CD8-positive, alpha-beta memory T cell (primary cell): Measurements from ENCODE around the gene HAVCR1. TPM values are rescaled to one million over a fixed set of nuclear protein-coding genes. Genes with fewer than 3 reads are reported as not detected.
"Not testable (repeated sequence)": the region's sequence is repeated elsewhere in the genome, so short reads cannot be mapped to it uniquely, and the experiment has no call there.

Source experiments
- CTCF ChIA-PET: fragments of 350-600 bp; sonication (Branson Sonifier 250); formaldehyde crosslinking; loops from one replicate; lab custom pipeline; 2021; ENCODE audit warnings: antibody characterized with exemption; lab: Charles Lee
- POLR2A ChIA-PET: fragments of 350-600 bp; sonication (Branson Sonifier 250); formaldehyde crosslinking; loops from one replicate; lab custom pipeline; 2021; ENCODE audit warnings: antibody characterized with exemption; lab: Charles Lee
- DNase-seq, 5 donors: peaks; one replicate each; pipeline versions ENCODE4 v3.0.0 to v3.0.0-alpha.2; 2020 to 2022; ENCODE audit warnings: mixed read lengths in 1 of 5
- H3K27ac ChIP-seq: one replicate; pipeline ENCODE4 v1.7.0; 2013; ENCODE audit warnings: low read depth, mild to moderate bottlenecking, low read length, moderate library complexity
- H3K27me3 ChIP-seq: 2 replicates; pipeline ENCODE4 v1.7.0; 2013; ENCODE audit warnings: low read length, mild to moderate bottlenecking; ENCODE audit not compliant: insufficient read depth, poor library complexity, severe bottlenecking
- H3K36me3 ChIP-seq: 2 replicates; pipeline ENCODE4 v1.7.0; 2013; ENCODE audit warnings: mild to moderate bottlenecking, low read length, moderate library complexity; ENCODE audit not compliant: insufficient read depth
- H3K4me1 ChIP-seq: 2 replicates; pipeline ENCODE4 v1.7.0; 2013; ENCODE audit warnings: mild to moderate bottlenecking, low read length, moderate library complexity; ENCODE audit not compliant: insufficient read depth
- H3K4me3 ChIP-seq: 2 replicates; pipeline ENCODE4 v1.7.0; 2013; ENCODE audit warnings: mild to moderate bottlenecking, low read length
- H3K9me3 ChIP-seq: 2 replicates; pipeline ENCODE4 v1.7.0; 2013; ENCODE audit warnings: mild to moderate bottlenecking, low read length
- H3K27ac Mint-ChIP-seq, 8 donors: one replicate each; pipeline ENCODE4 v1.8.0; 2020 to 2021; ENCODE audit warnings: mixed read lengths in 8 of 8, mild to moderate bottlenecking in 6 of 8, inconsistent platforms in 3 of 8, moderate library complexity in 3 of 8
- H3K27me3 Mint-ChIP-seq, 2 donors: one replicate each; pipeline ENCODE4 v1.8.0; 2020 to 2021; ENCODE audit warnings: mixed read lengths in 2 of 2, mild to moderate bottlenecking in 1 of 2, moderate library complexity in 1 of 2
- H3K36me3 Mint-ChIP-seq, 3 donors: one replicate each; pipeline ENCODE4 v1.8.0; 2020 to 2021; ENCODE audit warnings: mixed read lengths in 3 of 3, inconsistent platforms in 1 of 3, mild to moderate bottlenecking in 1 of 3
- H3K4me1 Mint-ChIP-seq, 3 donors: one replicate each; pipeline ENCODE4 v1.8.0; 2020 to 2021; ENCODE audit warnings: mixed read lengths in 3 of 3, inconsistent platforms in 1 of 3, mild to moderate bottlenecking in 1 of 3
- H3K4me3 Mint-ChIP-seq, 7 donors: one replicate each; pipeline ENCODE4 v1.8.0; 2020 to 2021; ENCODE audit warnings: mixed read lengths in 7 of 7, mild to moderate bottlenecking in 6 of 7, moderate library complexity in 4 of 7, inconsistent platforms in 2 of 7
- H3K9me3 Mint-ChIP-seq, 5 donors: one replicate each; pipeline ENCODE4 v1.8.0; 2020 to 2022; ENCODE audit warnings: mixed read lengths in 5 of 5, mild to moderate bottlenecking in 3 of 5, moderate library complexity in 2 of 5, inconsistent platforms in 1 of 5
- polyA plus RNA-seq: library from polyadenylated mRNA; unstranded; fragments of 300-500 nt; fragmentation: Illumina TruSeq; gene quantifications from one replicate; pipeline ENCODE4 v1.2.3, GENCODE V29; 2021
- total RNA-seq, 2 experiments: library from RNA; stranded (reverse); gene quantifications; one replicate each; pipeline ENCODE4 v1.2.3, GENCODE V29; 2021

HAVCR1 gene
- total and polyA plus RNA-seq, 3 experiments from 2014 or later: 0.27 to 0.91 (median 0.61) TPM

GRCh38 chr5:157029457-157029856 lies 29.5 kb downstream of the HAVCR1 start:
- no peak for DNase-seq
- Histone ChIP-seq H3K36me3 (no peaks in the 10 kb centered on the region), H3K9me3 (no peaks in the 10 kb centered on the region), H3K4me1 (peaks cover 18% of the 10 kb centered on the region), H3K27ac (no peak overlapping the region), H3K4me3 (no peak overlapping the region), H3K27me3 (no peaks in the 10 kb centered on the region)
- peak overlapping the region in 5 of 8 donors; percentile 6 to 54 (median 18) for H3K27ac Mint-ChIP-seq
- no peaks in the 10 kb centered on the region for H3K9me3 Mint-ChIP-seq
- peaks cover 0 to 3% (median 0%) of the 10 kb centered on the region in 3 donors for H3K36me3 Mint-ChIP-seq
- H3K4me3 Mint-ChIP-seq: peak overlapping the region in 1 of 7 donors; percentile 25
- ChIA-PET CTCF (interaction anchor here (1.3 kb wide), 1 partner anchor 11 kb away, joined by 3 read pairs; no protein-coding TSS in a partner anchor), POLR2A (no interaction called here)
- H3K27me3 Mint-ChIP-seq: no peaks in the 10 kb centered on the region
- H3K4me1 Mint-ChIP-seq: peaks cover 30 to 54% (median 54%) of the 10 kb centered on the region in 3 donors

GRCh38 chr5:157027663-157028062 lies 31.3 kb downstream of the HAVCR1 start:
- H3K9me3 Mint-ChIP-seq, H3K9me3 ChIP-seq, H3K36me3 ChIP-seq, H3K4me3 ChIP-seq, H3K27ac ChIP-seq, H3K36me3 Mint-ChIP-seq, CTCF ChIA-PET, H3K27me3 Mint-ChIP-seq, POLR2A ChIA-PET, H3K4me3 Mint-ChIP-seq, H3K27me3 ChIP-seq, DNase-seq: not testable (repeated sequence)
- Mint-ChIP-seq H3K27ac (peak overlapping the region in 2 of 8 donors; percentile 26 to 68), H3K4me1 (peaks cover 42 to 71% (median 69%) of the 10 kb centered on the region in 3 donors)
- peaks cover 24% of the 10 kb centered on the region for H3K4me1 ChIP-seq

- POLR2A ChIA-PET: no interaction called here
- Mint-ChIP-seq H3K36me3 (peaks cover 0 to 3% (median 0%) of the 10 kb centered on the region in 3 donors), H3K27ac (peak overlapping the region in 2 of 8 donors; percentile 19 to 30), H3K4me3 (no peak overlapping the region), H3K4me1 (peaks cover 47 to 77% (median 73%) of the 10 kb centered on the region in 3 donors), H3K27me3 (no peaks in the 10 kb centered on the region), H3K9me3 (no peaks in the 10 kb centered on the region)
- Histone ChIP-seq H3K27me3 (no peaks in the 10 kb centered on the region), H3K9me3 (no peaks in the 10 kb centered on the region), H3K36me3 (no peaks in the 10 kb centered on the region), H3K27ac (no peak overlapping the region), H3K4me1 (peaks cover 24% of the 10 kb centered on the region), H3K4me3 (no peak overlapping the region)
- no peak for DNase-seq
- CTCF ChIA-PET: no interaction called here
These were observed 32.0 kb downstream of the HAVCR1 start for GRCh38 chr5:157026789-157027424.

- Mint-ChIP-seq H3K27ac (peak overlapping the region; percentile 1 to 95 (median 62)), H3K36me3 (peaks cover 0 to 3% (median 0%) of the 10 kb centered on the region in 3 donors), H3K4me1 (peaks cover 45 to 67% (median 65%) of the 10 kb centered on the region in 3 donors), H3K27me3 (no peaks in the 10 kb centered on the region), H3K4me3 (peak overlapping the region in 6 of 7 donors; percentile 23 to 67 (median 54)), H3K9me3 (no peaks in the 10 kb centered on the region)
- ChIA-PET CTCF (interaction anchor here (0.8 to 1.4 kb wide), 2 partner anchors 27 to 31 kb away, joined by 3 read pairs; no protein-coding TSS in a partner anchor), POLR2A (interaction anchor here (0.6 to 2.2 kb wide), 2 partner anchors 90 to 117 kb away, joined by 4 to 6 read pairs; partner anchors contain the start of gene MED7)
- Histone ChIP-seq H3K4me1 (peaks cover 24% of the 10 kb centered on the region), H3K27ac (peak overlapping the region; percentile 5), H3K9me3 (no peaks in the 10 kb centered on the region), H3K36me3 (no peaks in the 10 kb centered on the region), H3K27me3 (no peaks in the 10 kb centered on the region), H3K4me3 (no peak overlapping the region)
- peak; percentile 36 to 84 (median 72) for DNase-seq
These were observed 33.7 kb downstream of the HAVCR1 start for GRCh38 chr5:157025093-157025698.

GRCh38 chr5:157024208-157024959 lies 34.5 kb downstream of the HAVCR1 start:
- no peaks in the 10 kb centered on the region for H3K9me3 ChIP-seq
- H3K4me3 ChIP-seq: no peak overlapping the region
- peak in 1 of 5 donors; percentile 2 for DNase-seq
- Mint-ChIP-seq H3K27me3 (peaks cover 0 to 1% of the 10 kb centered on the region in 2 donors), H3K4me1 (peaks cover 43 to 59% (median 57%) of the 10 kb centered on the region in 3 donors), H3K27ac (peak overlapping the region in 7 of 8 donors; percentile 32 to 95 (median 56)), H3K36me3 (peaks cover 0 to 3% (median 0%) of the 10 kb centered on the region in 3 donors), H3K4me3 (peak overlapping the region in 4 of 7 donors; percentile 4 to 67 (median 34)), H3K9me3 (no peaks in the 10 kb centered on the region)
- ChIA-PET CTCF (interaction anchor here (1.4 kb wide), 1 partner anchor 30 kb away, joined by 3 read pairs; no protein-coding TSS in a partner anchor), POLR2A (interaction anchor here (0.6 to 2.2 kb wide), 3 partner anchors 23 to 118 kb away, joined by 4 to 6 read pairs (median 5); partner anchors contain the start of gene MED7)
- no peak overlapping the region for H3K27ac ChIP-seq
- no peaks in the 10 kb centered on the region for H3K27me3 ChIP-seq
- H3K36me3 ChIP-seq: no peaks in the 10 kb centered on the region
- H3K4me1 ChIP-seq: peaks cover 24% of the 10 kb centered on the region

GRCh38 chr5:157022024-157022423 lies 36.9 kb downstream of the HAVCR1 start:
- Histone ChIP-seq H3K36me3 (no peaks in the 10 kb centered on the region), H3K9me3 (no peaks in the 10 kb centered on the region), H3K27me3 (no peaks in the 10 kb centered on the region), H3K4me3 (no peak overlapping the region), H3K27ac (no peak overlapping the region), H3K4me1 (peaks cover 24% of the 10 kb centered on the region)
- DNase-seq: no peak
- Mint-ChIP-seq H3K4me1 (peaks cover 33 to 46% (median 42%) of the 10 kb centered on the region in 3 donors), H3K9me3 (peaks cover 0 to 9% (median 7%) of the 10 kb centered on the region in 5 donors), H3K4me3 (no peak overlapping the region), H3K36me3 (peaks cover 0 to 10% (median 3%) of the 10 kb centered on the region in 3 donors), H3K27ac (peak overlapping the region in 1 of 8 donors; percentile 76), H3K27me3 (peaks cover 0 to 1% of the 10 kb centered on the region in 2 donors)
- ChIA-PET POLR2A (no interaction called here), CTCF (no interaction called here)

GRCh38 chr5:157020511-157021222 lies 38.2 kb downstream of the HAVCR1 start:
- Histone ChIP-seq H3K9me3 (no peaks in the 10 kb centered on the region), H3K36me3 (no peaks in the 10 kb centered on the region), H3K4me1 (peaks cover 18% of the 10 kb centered on the region), H3K4me3 (no peak overlapping the region), H3K27me3 (no peaks in the 10 kb centered on the region), H3K27ac (no peak overlapping the region)
- no peak for DNase-seq
- peak overlapping the region in 2 of 8 donors; percentile 58 to 64 for H3K27ac Mint-ChIP-seq
- ChIA-PET POLR2A (no interaction called here), CTCF (no interaction called here)
- H3K4me3 Mint-ChIP-seq: no peak overlapping the region
- peaks cover 0 to 10% (median 3%) of the 10 kb centered on the region in 3 donors for H3K36me3 Mint-ChIP-seq
- peaks cover 28 to 34% (median 31%) of the 10 kb centered on the region in 3 donors for H3K4me1 Mint-ChIP-seq
- H3K9me3 Mint-ChIP-seq: peaks cover 0 to 9% (median 7%) of the 10 kb centered on the region in 5 donors
- peaks cover 0 to 3% of the 10 kb centered on the region in 2 donors for H3K27me3 Mint-ChIP-seq
